Activated CD8-positive, alpha-beta memory T cell treated with anti-CD3 and anti-CD28 coated beads, Interleukin-2, amount 50 U/mL, for 48 hours (primary cell): ENCODE data around the gene CDKL2.

ENCODE experiments used
- DNase-seq: peaks from one replicate; pipeline ENCODE4 v3.0.0-alpha.2; 2020

Gene CDKL2

GRCh38 chr4:75637827-75638226 lies 7.5 kb upstream of the CDKL2 start:
- no peak for DNase-seq

- DNase-seq, result no peak
Measured at GRCh38 chr4:75637176-75637575, 6.8 kb upstream of the CDKL2 start.

- no peak for DNase-seq
Measured at GRCh38 chr4:75634951-75635350, 4.6 kb upstream of the CDKL2 start.

GRCh38 chr4:75634281-75634680 lies 4.0 kb upstream of the CDKL2 start:
- no peak for DNase-seq

- no peak for DNase-seq
Measured at GRCh38 chr4:75633846-75634245, 3.5 kb upstream of the CDKL2 start.

- no peak for DNase-seq
Measured at GRCh38 chr4:75630937-75631329, 605 bp upstream of the CDKL2 start.

- no peak for DNase-seq
Measured at GRCh38 chr4:75629239-75629638, 1.1 kb downstream of the CDKL2 start.

- no peak for DNase-seq
Measured at GRCh38 chr4:75623026-75623425, 7.3 kb downstream of the CDKL2 start.

- no peak for DNase-seq
Measured at GRCh38 chr4:75621715-75622114, 8.6 kb downstream of the CDKL2 start.

- no peak for DNase-seq
Measured at GRCh38 chr4:75612306-75612705, 18.0 kb downstream of the CDKL2 start.

- no peak for DNase-seq
Measured at GRCh38 chr4:75605928-75606327, 24.4 kb downstream of the CDKL2 start.

- no peak for DNase-seq
Measured at GRCh38 chr4:75599647-75600046, 30.7 kb downstream of the CDKL2 start.

- DNase-seq, result no peak
Measured at GRCh38 chr4:75598390-75598789, 31.9 kb downstream of the CDKL2 start.

GRCh38 chr4:75596061-75596460 lies 34.3 kb downstream of the CDKL2 start:
- DNase-seq, result no peak

GRCh38 chr4:75593393-75593792 lies 36.9 kb downstream of the CDKL2 start:
- DNase-seq, result no peak

GRCh38 chr4:75584067-75584466 lies 46.3 kb downstream of the CDKL2 start:
- DNase-seq, result no peak

GRCh38 chr4:75567725-75568124 lies 62.6 kb downstream of the CDKL2 start:
- no peak for DNase-seq

GRCh38 chr4:75566911-75567310 lies 63.4 kb downstream of the CDKL2 start:
- DNase-seq, result no peak

- DNase-seq, result no peak
Measured at GRCh38 chr4:75565481-75565880, 64.8 kb downstream of the CDKL2 start.

- DNase-seq, result no peak
Measured at GRCh38 chr4:75564023-75564422, 66.3 kb downstream of the CDKL2 start.

- no peak for DNase-seq
Measured at GRCh38 chr4:75561789-75562188, 68.5 kb downstream of the CDKL2 start.

GRCh38 chr4:75557696-75558095 lies 72.6 kb downstream of the CDKL2 start:
- DNase-seq, result no peak

- no peak for DNase-seq
Measured at GRCh38 chr4:75555294-75556164, 74.8 kb downstream of the CDKL2 start, which contains the start of gene ODAPH. TSS of gene ODAPH (plus strand) at chr4:75556066. CDS start at chr4:75556083, 17 bp downstream.

GRCh38 chr4:75552452-75552851 lies 77.9 kb downstream of the CDKL2 start:
- no peak for DNase-seq

GRCh38 chr4:75549019-75549418 lies 81.3 kb downstream of the CDKL2 start:
- DNase-seq, result no peak
